Activated CD8-positive, alpha-beta memory T cell treated with anti-CD3 and anti-CD28 coated beads for 4 hours (primary cell): ENCODE data around the gene SORL1.
"Not testable (repeated sequence)": the region's sequence is repeated elsewhere in the genome, so short reads cannot be mapped to it uniquely, and the experiment has no call there.

Experiments used
- DNase-seq, 2 donors: peaks; one replicate each; pipeline ENCODE4 v3.0.0-alpha.2; 2020; ENCODE audit warnings: low read depth in 2 of 2

SORL1 gene

DNA sequence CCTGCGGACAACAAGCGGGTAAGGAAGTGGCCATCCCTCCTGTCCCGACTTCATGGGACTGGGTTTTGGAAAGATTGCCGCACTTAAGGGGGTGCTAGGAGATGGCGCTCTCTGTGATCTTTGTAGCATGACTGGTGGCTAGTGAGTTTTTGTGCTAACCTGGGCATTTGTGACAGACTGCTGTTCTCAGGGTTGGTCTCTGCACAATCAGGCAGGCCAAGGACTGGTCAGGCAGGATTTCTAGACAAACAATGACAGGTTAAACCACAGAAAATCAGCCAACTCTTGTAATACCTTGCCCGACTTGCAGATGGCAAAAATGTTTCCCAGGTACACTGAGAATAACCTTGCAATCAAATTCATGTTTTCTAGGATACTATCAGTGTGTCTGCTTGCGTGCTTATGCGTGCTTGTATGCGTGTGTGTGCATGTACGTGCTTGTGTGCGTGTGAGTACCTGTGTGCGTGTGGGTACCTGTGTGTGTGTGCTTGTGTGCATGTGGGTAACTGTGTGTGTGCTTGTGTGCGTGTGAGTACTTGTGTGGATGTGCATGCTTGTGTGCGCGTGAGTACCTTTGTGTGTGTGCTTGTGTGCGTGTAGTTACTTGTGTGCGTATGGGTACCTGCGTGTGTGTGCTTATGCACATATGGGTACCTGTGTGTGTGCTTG, 26.2 kb downstream of the SORL1 start:
- DNase-seq: no peak

- no peak for DNase-seq
Measured at GRCh38 chr11:121478895-121479697, 27.0 kb downstream of the SORL1 start.

GRCh38 chr11:121479698-121480238, 27.7 kb downstream of the SORL1 start:
- no peak for DNase-seq

- not testable (repeated sequence) for DNase-seq
Measured at GRCh38 chr11:121481484-121482230, 29.5 kb downstream of the SORL1 start.

DNA sequence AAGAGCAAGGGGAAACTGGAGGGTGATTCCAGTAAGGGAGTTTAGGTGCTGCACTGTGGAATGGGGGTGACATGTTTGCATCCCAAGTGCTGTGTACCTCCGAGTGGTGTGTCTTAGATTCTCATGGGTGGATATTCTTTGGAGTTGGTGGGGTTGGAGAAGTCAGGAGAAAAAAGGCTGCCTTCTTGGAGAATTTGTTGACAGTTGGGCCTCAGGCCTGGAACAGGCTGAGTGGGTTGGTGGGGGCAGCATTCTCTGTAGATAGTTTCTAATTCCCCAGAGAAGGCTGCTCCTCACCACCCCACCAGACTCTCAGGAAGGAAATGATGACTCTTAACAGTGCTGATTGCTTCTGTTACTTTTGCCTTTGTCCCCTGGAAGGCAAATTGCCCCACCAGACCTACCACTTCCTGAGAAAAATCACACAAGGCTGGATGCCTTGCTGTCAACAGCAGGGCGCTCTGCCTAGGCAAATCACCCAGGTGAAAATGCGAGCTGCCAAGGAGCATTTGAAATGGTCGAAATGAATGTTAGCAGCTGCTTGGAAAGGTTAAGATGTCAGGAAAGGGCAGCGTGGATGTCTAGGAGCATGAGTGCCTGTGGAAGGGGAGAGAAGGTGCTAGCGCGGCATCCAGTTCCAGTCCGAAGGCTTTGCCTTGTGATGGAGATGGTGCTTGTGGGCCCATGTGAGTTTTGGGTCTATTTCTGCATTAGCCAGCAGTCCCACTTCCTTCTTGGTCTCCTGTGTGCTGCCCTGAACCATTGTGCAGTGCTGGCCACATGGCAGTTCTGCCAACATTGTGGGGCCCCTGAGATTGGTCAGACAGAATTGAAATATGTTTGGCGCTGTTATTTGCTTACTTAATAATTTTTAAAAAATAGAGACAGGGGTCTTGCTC, 30.4 kb downstream of the SORL1 start:
- DNase-seq: peak; percentile 38 to 45

GRCh38 chr11:121483805-121484480, 31.8 kb downstream of the SORL1 start:
- DNase-seq: no peak

DNA sequence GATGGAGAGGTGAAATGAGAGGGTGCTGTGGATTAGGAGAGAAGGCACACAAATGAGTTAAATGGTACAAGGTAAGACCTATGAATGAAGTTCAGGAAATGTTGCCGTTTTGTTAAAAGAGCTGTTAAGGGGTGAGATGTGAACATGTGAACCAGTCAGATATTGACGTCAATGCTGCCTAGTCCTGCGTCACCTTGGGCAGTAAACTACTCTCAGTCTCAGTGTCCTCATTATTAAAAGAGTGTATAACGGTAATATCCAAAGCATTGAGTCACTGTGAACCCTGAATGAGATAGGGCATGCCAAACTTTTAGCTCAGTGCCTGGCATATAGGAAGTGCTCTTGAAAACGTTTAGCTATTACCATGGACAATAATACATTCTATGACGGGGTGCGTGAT, 33.1 kb downstream of the SORL1 start:
- DNase-seq: no peak

- DNase-seq: no peak
Measured at GRCh38 chr11:121486054-121486453, 33.9 kb downstream of the SORL1 start.

- no peak for DNase-seq
Measured at GRCh38 chr11:121487191-121487590, 35.1 kb downstream of the SORL1 start.

- no peak for DNase-seq
Measured at GRCh38 chr11:121488170-121488569, 36.1 kb downstream of the SORL1 start.

- no peak for DNase-seq
Measured at GRCh38 chr11:121488641-121489040, 36.5 kb downstream of the SORL1 start.

DNA sequence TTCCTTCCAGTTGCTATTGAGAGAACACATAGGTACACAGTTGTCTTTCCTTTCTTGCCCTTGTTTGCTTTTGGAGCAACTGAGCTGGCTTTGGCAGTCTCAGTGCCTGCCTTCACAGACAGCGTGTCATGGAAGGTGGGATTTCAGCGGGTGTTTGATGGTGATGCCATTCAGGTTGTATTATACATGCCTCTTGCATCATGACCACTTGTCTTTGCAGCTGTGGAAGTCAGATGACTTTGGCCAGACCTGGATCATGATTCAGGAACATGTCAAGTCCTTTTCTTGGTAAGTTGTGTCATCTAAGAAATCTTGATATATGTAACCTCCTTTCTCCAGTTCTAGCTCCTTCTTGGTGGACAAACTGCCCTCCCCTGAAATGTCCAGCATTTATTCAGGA, 37.7 kb downstream of the SORL1 start:
- DNase-seq: no peak

DNA sequence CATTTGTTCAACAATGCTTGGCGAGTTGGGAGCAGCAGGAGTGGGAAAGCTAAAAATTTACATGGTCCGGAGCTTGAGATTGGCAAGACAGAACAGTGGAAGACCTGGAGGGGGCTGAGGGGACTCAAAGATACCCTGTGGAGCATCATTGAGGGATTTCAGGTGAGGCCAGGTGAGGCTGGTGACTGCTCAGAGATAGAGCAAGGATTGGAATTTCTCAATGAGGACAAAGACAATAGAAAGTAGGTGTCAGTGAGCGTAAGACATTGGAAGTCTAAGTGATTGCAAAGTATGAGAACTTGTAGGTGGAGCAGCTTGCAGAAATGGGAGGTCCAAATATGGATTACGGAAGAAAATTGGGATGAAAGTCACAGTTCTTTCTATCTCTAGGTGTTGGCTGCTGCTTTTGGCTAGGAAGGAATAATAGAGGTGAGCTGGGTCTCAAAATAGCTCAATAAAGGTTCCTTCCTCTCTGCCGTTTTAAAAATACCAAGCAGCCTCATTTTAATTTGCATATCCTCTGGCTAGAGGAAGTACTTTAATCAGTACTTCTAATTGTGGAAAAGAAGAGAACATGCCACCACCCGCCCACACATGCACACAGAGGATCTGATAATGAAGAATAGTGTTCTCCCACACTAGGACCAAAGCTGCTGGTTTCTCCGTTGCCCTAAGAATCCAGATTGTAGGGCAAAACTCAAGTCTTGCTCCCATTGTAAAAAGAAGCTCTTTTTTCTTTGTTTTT, 42.4 kb downstream of the SORL1 start:
- peak in 1 of 2 donors; percentile 46 for DNase-seq

DNA sequence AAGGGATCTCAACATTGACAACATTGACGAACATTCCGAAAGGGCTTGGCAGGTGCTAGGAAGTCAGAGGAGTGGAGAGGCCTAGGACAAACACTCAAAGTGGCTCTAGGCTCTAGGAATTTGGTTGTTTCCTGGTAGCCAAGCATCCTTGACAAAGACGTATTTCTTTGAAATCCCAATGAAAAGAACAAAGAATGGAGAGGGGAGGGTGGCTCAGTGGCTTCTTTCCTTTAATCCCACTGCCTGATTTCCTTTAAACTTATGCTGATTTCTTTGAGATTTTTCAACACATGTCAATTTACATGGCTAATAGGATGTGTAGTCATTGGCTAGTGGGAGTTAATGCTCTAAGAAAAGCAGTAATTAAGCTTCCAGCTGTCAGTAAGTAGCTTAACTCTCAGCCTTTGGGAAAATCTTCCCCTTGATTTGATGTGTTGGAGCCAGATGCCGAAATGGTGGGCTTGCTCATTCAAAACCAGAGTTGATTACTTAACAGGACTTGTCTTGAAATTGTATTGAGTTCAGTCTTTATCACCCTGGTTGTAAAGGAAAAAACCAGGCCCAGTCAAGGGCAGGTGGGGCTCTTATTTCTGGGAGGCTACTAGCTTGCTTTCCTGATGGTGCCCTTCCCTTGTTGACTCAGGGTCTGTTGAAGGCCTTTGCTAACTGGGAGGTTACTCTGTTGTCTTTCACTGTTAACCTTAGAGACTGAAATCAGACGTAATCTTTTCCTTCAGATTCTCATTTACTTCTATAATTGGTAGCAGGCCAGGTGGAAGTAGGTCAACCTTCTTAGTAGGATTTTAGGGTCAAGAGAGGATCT, 45.3 kb downstream of the SORL1 start:
- no peak for DNase-seq

GRCh38 chr11:121499405-121499804, 47.3 kb downstream of the SORL1 start:
- DNase-seq: no peak

- no peak for DNase-seq
Measured at GRCh38 chr11:121500275-121500674, 48.2 kb downstream of the SORL1 start.

DNA sequence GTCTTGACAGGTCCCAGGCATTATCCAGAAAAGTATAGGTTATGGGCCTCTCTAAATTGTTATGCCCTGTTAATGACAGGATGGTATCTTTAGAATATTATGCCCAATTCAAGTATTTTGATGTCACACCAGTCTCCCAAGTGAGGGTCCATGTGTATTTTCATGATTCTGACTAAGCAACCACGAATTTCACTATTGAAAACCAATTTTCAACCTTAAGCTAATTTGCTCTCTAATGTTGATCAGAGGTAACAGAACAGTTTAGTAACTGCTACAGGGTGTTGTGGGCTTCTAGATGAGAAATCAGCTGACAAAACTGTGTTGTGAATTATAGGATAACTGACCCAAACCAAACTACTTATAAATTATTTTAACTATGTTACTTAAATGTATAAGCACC, 48.6 kb downstream of the SORL1 start:
- no peak for DNase-seq

DNA sequence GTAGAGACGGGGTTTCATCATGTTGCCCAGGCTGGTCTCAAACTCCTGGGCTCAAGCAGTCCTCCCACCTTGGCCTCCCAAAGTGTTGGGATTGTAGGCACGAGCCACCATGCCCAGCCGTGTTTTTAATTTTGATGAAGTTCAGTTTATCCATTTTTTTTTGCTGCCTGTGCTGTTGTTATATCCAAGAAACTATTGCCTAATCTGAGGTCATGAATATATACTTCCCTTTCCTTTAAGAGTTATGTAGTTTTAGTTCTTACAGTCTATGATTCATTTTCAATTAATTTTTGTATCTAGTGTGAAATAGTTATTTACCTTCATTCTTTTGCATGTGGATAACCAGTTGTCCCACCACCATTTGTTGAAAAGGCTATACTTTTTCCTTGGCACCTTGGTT, 50.9 kb downstream of the SORL1 start:
- DNase-seq: no peak

GRCh38 chr11:121506237-121506636, 54.1 kb downstream of the SORL1 start:
- DNase-seq: not testable (repeated sequence)
